HepG2 (cell line): Measurements from ENCODE around the gene INAFM1. TPM values are rescaled to one million over a fixed set of nuclear protein-coding genes. Genes with fewer than 3 reads are reported as not detected.
A peak's percentile ranks its signal among the peaks of the same experiment; 100 is the strongest.

Experiments
- ARHGAP35 ChIP-seq: sonication (generic); formaldehyde crosslinking; IDR thresholded peaks from 2 replicates; pipeline ENCODE4 v1.9.0; 2022; ENCODE audit warnings: mild to moderate bottlenecking, inconsistent platforms, moderate library complexity, missing genetic modification reagents, borderline replicate concordance
- CBX5 ChIP-seq: sonication (generic); formaldehyde crosslinking; IDR thresholded peaks from 2 replicates; pipeline ENCODE4 v1.4.0; 2020; ENCODE audit warnings: missing genetic modification reagents, borderline replicate concordance
- CEBPG ChIP-seq: IDR thresholded peaks from 2 replicates; pipeline ENCODE4 v1.6.1; 2016
- CHD2 ChIP-seq: IDR thresholded peaks from 2 replicates; pipeline ENCODE4 v1.6.1; 2011; ENCODE audit warnings: low read depth, low read length, improper control_type of control experiment
- KDM4B ChIP-seq: sonication (generic); formaldehyde crosslinking; IDR thresholded peaks from 2 replicates; pipeline ENCODE4 v1.4.0; 2020; ENCODE audit warnings: missing genetic modification reagents
- MEIS1 ChIP-seq: sonication (generic); formaldehyde crosslinking; IDR thresholded peaks from 2 replicates; pipeline ENCODE4 v1.9.0; 2021; ENCODE audit warnings: mild to moderate bottlenecking, missing genetic modification reagents, moderate library complexity, borderline replicate concordance
- RNF219 ChIP-seq: sonication (generic); formaldehyde crosslinking; IDR thresholded peaks from 2 replicates; pipeline ENCODE4 v1.5.0; 2020; ENCODE audit warnings: mild to moderate bottlenecking, missing genetic modification reagents
- SIN3B ChIP-seq: fragments of 150-350 bp; IDR thresholded peaks from 2 replicates; pipeline ENCODE4 v1.6.1; 2014; ENCODE audit warnings: low read length
- SIX4 ChIP-seq: sonication (generic); formaldehyde crosslinking; IDR thresholded peaks from 2 replicates; pipeline ENCODE4 v1.4.0; 2020; ENCODE audit warnings: missing genetic modification reagents
- SMARCE1 ChIP-seq: fragments of 450-650 bp; IDR thresholded peaks from 2 replicates; pipeline ENCODE4 v1.6.1; 2017; ENCODE audit warnings: borderline replicate concordance
- TFDP2 ChIP-seq: sonication (generic); formaldehyde crosslinking; IDR thresholded peaks from 2 replicates; pipeline ENCODE4 v1.4.0; 2020; ENCODE audit warnings: missing genetic modification reagents
- ZFP37 ChIP-seq: sonication (generic); formaldehyde crosslinking; IDR thresholded peaks from 2 replicates; pipeline ENCODE4 v1.4.0; 2020; ENCODE audit warnings: missing genetic modification reagents, borderline replicate concordance
- ZNF274 ChIP-seq: sonication (generic); formaldehyde crosslinking; IDR thresholded peaks from 2 replicates; pipeline ENCODE4 v1.5.1; 2020; ENCODE audit warnings: mild to moderate bottlenecking, missing genetic modification reagents
- ZNF33B ChIP-seq: sonication (generic); formaldehyde crosslinking; IDR thresholded peaks from 2 replicates; pipeline ENCODE4 v1.5.1; 2020; ENCODE audit warnings: mild to moderate bottlenecking, missing genetic modification reagents
- ZNF556 ChIP-seq: sonication (generic); formaldehyde crosslinking; IDR thresholded peaks from 2 replicates; pipeline ENCODE4 v1.4.0; 2020; ENCODE audit warnings: mild to moderate bottlenecking, missing genetic modification reagents, borderline replicate concordance
- ZNF720 ChIP-seq: sonication (generic); formaldehyde crosslinking; IDR thresholded peaks from 2 replicates; pipeline ENCODE4 v1.4.0; 2020; ENCODE audit warnings: missing genetic modification reagents
- ZSCAN30 ChIP-seq: sonication (generic); formaldehyde crosslinking; IDR thresholded peaks from 2 replicates; pipeline ENCODE4 v1.5.0; 2020; ENCODE audit warnings: mild to moderate bottlenecking, missing genetic modification reagents
- polyA plus RNA-seq, 8 experiments: library from polyadenylated mRNA; depleted of rRNA in 3 of 8; stranded (reverse) in 7 of 8; unstranded in 1 of 8; fragments of >200 nt; fragmentation: Illumina TruSeq in 4 of 8; extraction: Trizol in 4 of 8; gene quantifications; 2 replicates each; pipeline versions ENCODE4 v1.2.1 to v1.2.3, GENCODE V29; 2011 to 2016; ENCODE audit warnings: low read depth in 4 of 8, missing spikeins in 1 of 8, mixed read lengths in 1 of 8; ENCODE audit not compliant: insufficient read depth in 1 of 8
- total RNA-seq, 5 experiments: library from RNA; depleted of rRNA; stranded (reverse); fragments of >200 nt; fragmentation: Illumina TruSeq; extraction: Trizol; gene quantifications; 2 replicates each; pipeline ENCODE4 v1.2.3, GENCODE V29; 2016; ENCODE audit warnings: low read depth in 1 of 5
- TF ChIP-seq, protein P1 (sequence below): sonication (generic); formaldehyde crosslinking; IDR thresholded peaks from 2 replicates; pipeline ENCODE4 v1.4.0; 2020; ENCODE audit warnings: missing genetic modification reagents, borderline replicate concordance

The INAFM1 gene
- total and polyA plus RNA-seq, 2 of the 13 experiments (the other 11 are each of a cell fraction or from before 2014, with no cell fraction given): 0.88 to 1.9 TPM

DNA sequence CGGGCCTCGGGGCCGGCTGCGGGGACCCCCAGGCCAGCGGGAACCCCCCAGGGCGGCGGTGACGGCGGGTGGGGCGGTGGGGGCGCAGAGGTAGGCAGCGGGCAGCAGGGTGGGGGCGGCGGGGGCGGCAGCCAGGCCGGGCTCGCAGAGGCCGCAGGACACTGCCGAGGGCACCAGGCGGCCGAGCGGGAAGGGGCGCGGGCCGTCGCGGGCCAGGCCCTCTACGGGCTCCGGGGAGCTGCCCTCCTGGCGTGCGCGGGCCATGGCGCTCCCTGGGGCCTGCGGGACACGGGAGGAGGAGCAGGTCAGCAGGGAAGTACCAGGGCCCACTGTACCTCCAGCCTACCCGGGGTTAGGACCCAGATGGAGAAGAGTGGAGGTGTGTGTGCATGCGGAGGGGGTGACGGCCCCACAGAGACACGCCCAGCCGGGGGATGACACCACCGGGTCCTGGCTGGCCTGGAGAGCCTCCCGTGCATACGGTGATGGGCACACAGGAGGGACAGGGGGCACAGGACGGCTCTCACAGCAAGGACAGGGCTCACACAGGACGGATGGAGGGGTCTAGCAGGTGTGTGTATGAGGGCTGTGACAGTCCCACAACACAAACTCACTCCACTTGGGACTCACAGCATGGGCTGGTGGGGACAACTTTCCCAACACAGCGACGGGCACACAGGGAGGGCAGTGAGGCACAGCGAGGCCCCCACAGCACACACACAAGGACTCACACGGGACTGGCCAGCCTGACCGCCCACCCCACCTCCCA, 46.3 kb upstream of the INAFM1 start (continued):
- TF ChIP-seq TFDP2: no peak
- peak; percentile 41; the same call in 1 of the 2 replicates for TF ChIP-seq ZNF274
- TF ChIP-seq ZFP37 (CRISPR knock-in tag): no peak; the same call in 1 of the 2 replicates
- TF ChIP-seq ZNF33B (CRISPR knock-in tag): no peak
- TF ChIP-seq SIX4: no peak
- no peak for TF ChIP-seq RNF219 (CRISPR knock-in tag)
- no peak for TF ChIP-seq CBX5 (CRISPR knock-in tag)
- no peak for TF ChIP-seq ZNF720
- TF ChIP-seq, protein P1, sequence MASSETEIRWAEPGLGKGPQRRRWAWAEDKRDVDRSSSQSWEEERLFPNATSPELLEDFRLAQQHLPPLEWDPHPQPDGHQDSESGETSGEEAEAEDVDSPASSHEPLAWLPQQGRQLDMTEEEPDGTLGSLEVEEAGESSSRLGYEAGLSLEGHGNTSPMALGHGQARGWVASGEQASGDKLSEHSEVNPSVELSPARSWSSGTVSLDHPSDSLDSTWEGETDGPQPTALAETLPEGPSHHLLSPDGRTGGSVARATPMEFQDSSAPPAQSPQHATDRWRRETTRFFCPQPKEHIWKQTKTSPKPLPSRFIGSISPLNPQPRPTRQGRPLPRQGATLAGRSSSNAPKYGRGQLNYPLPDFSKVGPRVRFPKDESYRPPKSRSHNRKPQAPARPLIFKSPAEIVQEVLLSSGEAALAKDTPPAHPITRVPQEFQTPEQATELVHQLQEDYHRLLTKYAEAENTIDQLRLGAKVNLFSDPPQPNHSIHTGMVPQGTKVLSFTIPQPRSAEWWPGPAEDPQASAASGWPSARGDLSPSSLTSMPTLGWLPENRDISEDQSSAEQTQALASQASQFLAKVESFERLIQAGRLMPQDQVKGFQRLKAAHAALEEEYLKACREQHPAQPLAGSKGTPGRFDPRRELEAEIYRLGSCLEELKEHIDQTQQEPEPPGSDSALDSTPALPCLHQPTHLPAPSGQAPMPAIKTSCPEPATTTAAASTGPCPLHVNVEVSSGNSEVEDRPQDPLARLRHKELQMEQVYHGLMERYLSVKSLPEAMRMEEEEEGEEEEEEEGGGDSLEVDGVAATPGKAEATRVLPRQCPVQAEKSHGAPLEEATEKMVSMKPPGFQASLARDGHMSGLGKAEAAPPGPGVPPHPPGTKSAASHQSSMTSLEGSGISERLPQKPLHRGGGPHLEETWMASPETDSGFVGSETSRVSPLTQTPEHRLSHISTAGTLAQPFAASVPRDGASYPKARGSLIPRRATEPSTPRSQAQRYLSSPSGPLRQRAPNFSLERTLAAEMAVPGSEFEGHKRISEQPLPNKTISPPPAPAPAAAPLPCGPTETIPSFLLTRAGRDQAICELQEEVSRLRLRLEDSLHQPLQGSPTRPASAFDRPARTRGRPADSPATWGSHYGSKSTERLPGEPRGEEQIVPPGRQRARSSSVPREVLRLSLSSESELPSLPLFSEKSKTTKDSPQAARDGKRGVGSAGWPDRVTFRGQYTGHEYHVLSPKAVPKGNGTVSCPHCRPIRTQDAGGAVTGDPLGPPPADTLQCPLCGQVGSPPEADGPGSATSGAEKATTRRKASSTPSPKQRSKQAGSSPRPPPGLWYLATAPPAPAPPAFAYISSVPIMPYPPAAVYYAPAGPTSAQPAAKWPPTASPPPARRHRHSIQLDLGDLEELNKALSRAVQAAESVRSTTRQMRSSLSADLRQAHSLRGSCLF (CRISPR knock-in tag): no peak
- TF ChIP-seq ZNF556 (CRISPR knock-in tag): no peak
- no peak for TF ChIP-seq ZSCAN30
- TF ChIP-seq KDM4B (CRISPR knock-in tag): no peak
- no peak for TF ChIP-seq MEIS1 (CRISPR knock-in tag)
- TF ChIP-seq ARHGAP35 (CRISPR knock-in tag): no peak
- peak; percentile 22; the same call in 1 of the 2 replicates for TF ChIP-seq CEBPG (CRISPR knock-in tag)
- no peak for TF ChIP-seq SIN3B
- TF ChIP-seq CHD2: no peak
- no peak for TF ChIP-seq SMARCE1
